SK-N-SH (cell line): ENCODE data around the gene GPX7. TPM values are rescaled to one million over a fixed set of nuclear protein-coding genes. Genes with fewer than 3 reads are reported as not detected.
"Not testable (repeated sequence)": the region's sequence is repeated elsewhere in the genome, so short reads cannot be mapped to it uniquely, and the experiment has no call there.

Source experiments
- CTCF ChIA-PET: fragments of 300-600, 350-600 bp; formaldehyde crosslinking; extraction: SDS; loops from one replicate; lab custom pipeline; 2021; lab: Yijun Ruan, JAX
- POLR2A ChIA-PET: fragments of 350-600 bp; sonication (Branson Sonifier 250); formaldehyde crosslinking; extraction: SDS; loops from one replicate; lab custom pipeline; 2020; ENCODE audit warnings: antibody characterized with exemption, inconsistent platforms; lab: Yijun Ruan, JAX
- DNase-seq: peaks from one replicate; pipeline ENCODE4 v3.0.0; 2012
- H2AFZ ChIP-seq: fragments of 200-600 bp; sonication (generic); 2 replicates; pipeline ENCODE4 v1.8.1; 2016; ENCODE audit warnings: antibody characterized with exemption, mild to moderate bottlenecking, low read depth
- H3F3A ChIP-seq: fragments of 200-600 bp; sonication (generic); replicated peaks from 2 replicates; pipeline ENCODE3; 2016; ENCODE audit warnings: antibody characterized with exemption, mild to moderate bottlenecking; ENCODE audit not compliant: insufficient read depth
- H3K27ac ChIP-seq, 2 experiments: fragments of 200-500 bp in 1 of 2; fragments of 200-600 bp in 1 of 2; sonication (Bioruptor generic) in 1 of 2; sonication (generic), shearing (Covaris generic) in 1 of 2; 2 replicates each; pipeline versions ENCODE4 v1.5.1 to v1.6.1; 2014 to 2016; ENCODE audit warnings: low read depth in 2 of 2, inconsistent platforms in 1 of 2, low read length in 1 of 2, mild to moderate bottlenecking in 1 of 2, mixed read lengths in 1 of 2
- H3K27me3 ChIP-seq: fragments of 200-600 bp; sonication (generic), shearing (Covaris generic); 2 replicates; pipeline ENCODE4 v1.6.1; 2016; ENCODE audit warnings: mixed run types; ENCODE audit not compliant: insufficient read depth
- H3K36me3 ChIP-seq, 2 experiments: fragments of 200-500 bp in 1 of 2; fragments of 200-600 bp in 1 of 2; sonication (Bioruptor generic) in 1 of 2; sonication (generic) in 1 of 2; replicated peaks in 1 of 2; 2 replicates each; pipeline versions ENCODE3 to v1.5.1; 2014 to 2016; ENCODE audit warnings: low read length in 1 of 2, mild to moderate bottlenecking in 1 of 2; ENCODE audit not compliant: insufficient read depth in 2 of 2, control insufficient read depth in 1 of 2
- H3K4me1 ChIP-seq, 2 experiments: fragments of 200-500 bp in 1 of 2; fragments of 200-600 bp in 1 of 2; sonication (Bioruptor generic) in 1 of 2; sonication (generic), shearing (Covaris generic) in 1 of 2; 2 replicates each; pipeline versions ENCODE4 v1.5.1 to v1.6.1; 2014 to 2016; ENCODE audit warnings: low read depth in 1 of 2, low read length in 1 of 2, mixed run types in 1 of 2; ENCODE audit not compliant: insufficient read depth in 2 of 2, control insufficient read depth in 1 of 2
- H3K4me2 ChIP-seq: fragments of 200-600 bp; sonication (generic), shearing (Covaris generic); 2 replicates; pipeline ENCODE4 v1.6.1; 2017; ENCODE audit warnings: mixed run types
- H3K4me3 ChIP-seq, 2 experiments: fragments of 200-500 bp in 1 of 2; fragments of 200-600 bp in 1 of 2; sonication (Bioruptor generic) in 1 of 2; sonication (generic), shearing (Covaris generic) in 1 of 2; 2 replicates each; pipeline versions ENCODE4 v1.5.1 to v1.8.1; 2014 to 2016; ENCODE audit warnings: low read depth in 2 of 2, inconsistent platforms in 1 of 2, low read length in 1 of 2, mild to moderate bottlenecking in 1 of 2, mixed read lengths in 1 of 2, moderate library complexity in 1 of 2
- H3K79me2 ChIP-seq: fragments of 200-600 bp; sonication (generic); 2 replicates; pipeline ENCODE4 v1.8.1; 2017; ENCODE audit warnings: mild to moderate bottlenecking; ENCODE audit not compliant: insufficient read depth
- H3K9ac ChIP-seq: fragments of 200-600 bp; sonication (generic); 2 replicates; pipeline ENCODE4 v1.6.1; 2017; ENCODE audit warnings: mixed run types
- H3K9me2 ChIP-seq: fragments of 200-600 bp; sonication (generic); 2 replicates; pipeline ENCODE4 v1.6.1; 2017; ENCODE audit warnings: mixed run types
- H3K9me3 ChIP-seq: fragments of 200-600 bp; sonication (generic); 2 replicates; pipeline ENCODE4 v1.6.1; 2017; ENCODE audit warnings: mixed run types, mild to moderate bottlenecking, moderate library complexity
- H4K20me1 ChIP-seq: fragments of 200-600 bp; sonication (generic); 2 replicates; pipeline ENCODE4 v1.6.1; 2017; ENCODE audit warnings: mild to moderate bottlenecking, mixed run types; ENCODE audit not compliant: insufficient read depth
- CTCF ChIP-seq: fragments of 200-600 bp; sonication (generic); IDR thresholded peaks from 2 replicates; pipeline ENCODE4 v1.6.1; 2017; ENCODE audit warnings: antibody characterized with exemption, mild to moderate bottlenecking, moderate library complexity
- ELF1 ChIP-seq: IDR thresholded peaks from 2 replicates; pipeline ENCODE4 v1.4.0; 2012
- EP300 ChIP-seq, 2 experiments: IDR thresholded peaks; 2 replicates each; pipeline versions ENCODE4 v1.4.0 to v1.6.1; 2012; ENCODE audit warnings: borderline replicate concordance in 1 of 2, low read depth in 1 of 2, low read length in 1 of 2
- FOSL2 ChIP-seq: IDR thresholded peaks from 2 replicates; pipeline ENCODE4 v1.4.0; 2012; ENCODE audit warnings: low read depth, mild to moderate bottlenecking, moderate library complexity, borderline replicate concordance
- JUND ChIP-seq: IDR thresholded peaks from 2 replicates; pipeline ENCODE4 v1.4.0; 2012
- MAX ChIP-seq: IDR thresholded peaks from 2 replicates; pipeline ENCODE4 v1.4.0; 2012; ENCODE audit warnings: low read depth
- NFIC ChIP-seq: IDR thresholded peaks from 2 replicates; pipeline ENCODE4 v1.4.0; 2012; ENCODE audit warnings: borderline replicate concordance
- POLR2AphosphoS5 ChIP-seq: IDR thresholded peaks from 2 replicates; pipeline ENCODE4 v1.6.1; 2012; ENCODE audit warnings: low read depth, low read length
- RAD21 ChIP-seq: IDR thresholded peaks from 2 replicates; pipeline ENCODE4 v1.6.1; 2012; ENCODE audit warnings: mild to moderate bottlenecking, low read length
- SIN3A ChIP-seq: IDR thresholded peaks from 2 replicates; pipeline ENCODE4 v1.6.1; 2012; ENCODE audit warnings: low read depth, mild to moderate bottlenecking, low read length, moderate library complexity, borderline replicate concordance
- TCF12 ChIP-seq: IDR thresholded peaks from 2 replicates; pipeline ENCODE4 v1.4.0; 2012
- TEAD4 ChIP-seq: IDR thresholded peaks from 2 replicates; pipeline ENCODE4 v1.4.0; 2012; ENCODE audit warnings: mild to moderate bottlenecking, borderline replicate concordance; ENCODE audit not compliant: insufficient read depth
- YY1 ChIP-seq: IDR thresholded peaks from 2 replicates; pipeline ENCODE4 v1.4.0; 2012; ENCODE audit warnings: low read depth, mild to moderate bottlenecking
- WGBS: methylation state at CpG from one replicate; pipeline ENCODE4 v1.1.6; 2017; ENCODE audit warnings: low lambda C conversion rate; 5-methylcytosine and 5-hydroxymethylcytosine counted together
- polyA plus RNA-seq, 3 experiments: library from polyadenylated mRNA; depleted of rRNA; stranded (reverse); fragments of >200 nt; gene quantifications; 2 replicates each; pipeline ENCODE4 v1.2.3, GENCODE V29; 2012
- TF ChIP-seq, protein P1 (sequence below): IDR thresholded peaks from 2 replicates; pipeline ENCODE4; 2012

GPX7 gene
- polyA plus RNA-seq, 1 of the 3 experiments (the other 2 are of a cell fraction) = 6.2 TPM

- POLR2A ChIA-PET = no interaction called here
Measured at GRCh38 chr1:52574594-52574993, 27.6 kb upstream of the GPX7 start.

DNA sequence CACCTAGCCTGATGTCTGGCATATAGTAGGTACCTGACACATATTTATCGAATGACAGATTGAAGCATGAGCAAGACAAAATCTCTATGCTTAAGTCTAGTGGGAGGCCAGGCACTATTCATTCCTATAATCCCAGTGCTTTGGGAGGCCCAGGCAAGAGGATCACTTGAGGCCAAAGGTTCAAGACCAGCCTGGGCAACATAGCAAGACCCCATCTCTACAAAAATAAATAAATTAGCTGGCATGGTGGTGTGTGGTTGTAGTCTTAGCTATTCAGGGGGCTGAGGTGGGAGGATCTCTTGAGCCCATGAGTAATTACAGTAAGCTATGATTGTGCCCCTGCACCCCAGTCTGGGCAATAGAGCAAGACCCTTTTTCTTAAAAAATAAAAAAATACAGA, 26.1 kb upstream of the GPX7 start:
- CTCF ChIA-PET = no interaction called here
- Histone ChIP-seq H3F3A (peaks cover 13% of the 10 kb centered on the region), H4K20me1 (no peaks in the 10 kb centered on the region), H3K4me1 (peaks cover 0 to 6% of the 10 kb centered on the region in 2 experiments; a peak in 1 of 4 replicates), H2AFZ (no peak overlapping the region), H3K9me3 (no peaks in the 10 kb centered on the region), H3K4me3 (no peak overlapping the region), H3K36me3 (no peaks in the 10 kb centered on the region), H3K27me3 (no peaks in the 10 kb centered on the region), H3K79me2 (no peaks in the 10 kb centered on the region), H3K27ac (no peak overlapping the region), H3K4me2 (no peak overlapping the region), H3K9me2 (no peaks in the 10 kb centered on the region), H3K9ac (no peak overlapping the region)
- TF ChIP-seq YY1 (no peak), ELF1 (no peak), RAD21 (no peak)
- POLR2A ChIA-PET = no interaction called here
- no peak for DNase-seq
- 93% methylated on average over 1 of the region's 1 CpG for WGBS

More at GRCh38 chr1:52574594-52574993, 27.6 kb upstream of the GPX7 start:
- Histone ChIP-seq H3K9me2 (no peaks in the 10 kb centered on the region), H3K79me2 (no peaks in the 10 kb centered on the region), H3K4me3 (no peak overlapping the region), H2AFZ (peak overlapping the region; percentile 37; the same call in 1 of the 2 replicates), H3K9me3 (no peaks in the 10 kb centered on the region), H4K20me1 (no peaks in the 10 kb centered on the region), H3K4me1 (peaks cover 0 to 6% of the 10 kb centered on the region in 2 experiments; a peak in 1 of 4 replicates), H3K36me3 (no peaks in the 10 kb centered on the region), H3F3A (peaks cover 13% of the 10 kb centered on the region), H3K27me3 (no peaks in the 10 kb centered on the region), H3K4me2 (peak overlapping the region; percentile 0; the same call in 1 of the 2 replicates), H3K9ac (no peak overlapping the region; the same call in 1 of the 2 replicates), H3K27ac (peak overlapping the region in 1 of 2 experiments; percentile 76; a peak in 2 of 4 replicates)
- 6% methylated on average over 2 of the region's 2 CpGs for WGBS
- CTCF ChIA-PET = no interaction called here
- no peak for DNase-seq
- TF ChIP-seq EP300 (IDR thresholded peaks at IDR 0.05; ENCODE audit: borderline replicate concordance in 1 of 2, low read depth in 1 of 2, low read length in 1 of 2) = peak in 1 of 2 experiments; percentile 55; a peak in 1 of 4 replicates
- TF ChIP-seq MAX = peak; percentile 61
- TF ChIP-seq, protein P1, sequence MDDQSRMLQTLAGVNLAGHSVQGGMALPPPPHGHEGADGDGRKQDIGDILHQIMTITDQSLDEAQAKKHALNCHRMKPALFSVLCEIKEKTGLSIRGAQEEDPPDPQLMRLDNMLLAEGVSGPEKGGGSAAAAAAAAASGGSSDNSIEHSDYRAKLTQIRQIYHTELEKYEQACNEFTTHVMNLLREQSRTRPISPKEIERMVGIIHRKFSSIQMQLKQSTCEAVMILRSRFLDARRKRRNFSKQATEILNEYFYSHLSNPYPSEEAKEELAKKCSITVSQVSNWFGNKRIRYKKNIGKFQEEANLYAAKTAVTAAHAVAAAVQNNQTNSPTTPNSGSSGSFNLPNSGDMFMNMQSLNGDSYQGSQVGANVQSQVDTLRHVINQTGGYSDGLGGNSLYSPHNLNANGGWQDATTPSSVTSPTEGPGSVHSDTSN = peak; percentile 70
- no peak for TF ChIP-seq SIN3A
- peak; percentile 54; the same call in 1 of the 2 replicates for TF ChIP-seq TEAD4
- TF ChIP-seq NFIC = peak; percentile 79; the same call in 1 of the 2 replicates
- TF ChIP-seq JUND = peak; percentile 93
- no peak for TF ChIP-seq CTCF
- peak; percentile 48 for TF ChIP-seq TCF12
- peak; percentile 94 for TF ChIP-seq FOSL2
- TF ChIP-seq POLR2AphosphoS5 = peak; percentile 40; the same call in 1 of the 2 replicates

DNA sequence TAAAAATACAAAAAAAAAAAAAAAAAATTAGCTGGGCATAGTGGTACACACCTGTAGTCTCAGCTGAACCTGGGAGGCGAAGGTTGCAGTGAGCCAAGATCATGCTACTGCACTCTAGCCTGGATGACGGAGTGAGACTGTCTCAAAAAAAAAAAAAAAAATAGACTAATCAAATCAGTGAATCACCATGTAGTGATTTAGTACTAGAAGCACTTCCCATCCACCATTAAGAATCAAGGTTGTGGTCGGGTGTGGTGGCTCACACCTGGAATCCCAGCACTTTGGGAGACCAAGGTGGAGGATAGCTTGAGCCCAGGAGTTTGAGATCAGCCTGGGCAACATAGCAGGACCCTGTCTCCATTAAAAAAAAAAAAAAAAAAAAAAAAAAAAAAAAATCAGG, 24.1 kb upstream of the GPX7 start:
- H2AFZ ChIP-seq, CTCF ChIA-PET, H3K27ac ChIP-seq, H3K4me3 ChIP-seq, H3K79me2 ChIP-seq, H3K27me3 ChIP-seq, H4K20me1 ChIP-seq, H3K36me3 ChIP-seq, H3K9me3 ChIP-seq, H3K4me1 ChIP-seq, DNase-seq, H3K9me2 ChIP-seq, POLR2A ChIA-PET, H3K9ac ChIP-seq, H3K4me2 ChIP-seq: not testable (repeated sequence)
- H3F3A ChIP-seq = peaks cover 13% of the 10 kb centered on the region
- 79% methylated on average over 3 of the region's 3 CpGs for WGBS
